Measurements from ENCODE around the gene PSAP. TPM values are rescaled to one million over a fixed set of nuclear protein-coding genes. Genes with fewer than 3 reads are reported as not detected.
A peak's percentile ranks its signal among the peaks of the same experiment; 100 is the strongest.

The PSAP gene
- polyA plus RNA-seq, 3 donors, result 3,391 to 8,673 (median 7,346) TPM

- no peak for DNase-seq
- Histone ChIP-seq H3K27me3 (ENCODE audit: control insufficient read depth in 2 of 2, insufficient read depth in 2 of 2, low read length in 2 of 2) (no peaks in the 10 kb centered on the region), H3K36me3 (replicated peaks in 1 of 2; ENCODE audit: control insufficient read depth in 1 of 2, insufficient read depth in 2 of 2, low read length in 2 of 2) (peaks cover 79 to 90% of the 10 kb centered on the region in 2 donors), H3K9ac (ENCODE audit: insufficient read depth, low read length, poor library complexity, severe bottlenecking) (no peak overlapping the region), H3K79me2 (ENCODE audit: insufficient read depth, low read length) (peaks cover 55% of the 10 kb centered on the region), H3K4me1 (ENCODE audit: control insufficient read depth in 1 of 2, insufficient read depth in 2 of 2, low read length in 2 of 2) (peaks cover 84 to 99% of the 10 kb centered on the region in 2 donors), H4K20me1 (ENCODE audit: insufficient read depth, low read length) (peaks cover 98% of the 10 kb centered on the region), H3K27ac (ENCODE audit: low read depth in 1 of 2, low read length in 2 of 2) (peak overlapping the region; percentile 89 to 95), H2AFZ (ENCODE audit: insufficient read depth, low read depth, low read length, poor library complexity, severe bottlenecking) (no peak overlapping the region), H3K4me3 (replicated peaks in 1 of 3; ENCODE audit: low read depth in 2 of 3, low read length in 3 of 3) (no peak overlapping the region), H3K9me3 (replicated peaks in 1 of 2; ENCODE audit: control insufficient read depth in 1 of 2, insufficient read depth in 1 of 2, low read length in 2 of 2) (no peaks in the 10 kb centered on the region), H3K4me2 (replicated peaks; ENCODE audit: extremely low read depth, low read length, poor library complexity, severe bottlenecking) (no peak overlapping the region)
- Mint-ChIP-seq H3K9me3 (no peaks in the 10 kb centered on the region), H3K27me3 (ENCODE audit: low read depth in 3 of 3) (peaks cover 0 to 2% (median 0%) of the 10 kb centered on the region in 3 donors), H3K36me3 (peaks cover 80 to 88% of the 10 kb centered on the region in 2 donors), H3K27ac (peak overlapping the region; percentile 70 to 98 (median 91)), H3K4me1 (peaks cover 84% of the 10 kb centered on the region), H3K4me3 (no peak overlapping the region)
- 100% methylated on average over 1 of the region's 15 CpGs for WGBS (ENCODE audit: insufficient coverage)
- TF ChIP-seq CTCF (IDR thresholded peaks at IDR 0.05), result no peak
- intact Hi-C loops (cut with micrococcal nuclease), result loop anchor here in 1 of 2 donors (10.0 kb wide), 1 partner anchor 501 kb away; the partner anchor contains the start of gene SLC29A3
Observed at GRCh38 chr10:71815515-71816130, 35.4 kb downstream of the PSAP start.

- Mint-ChIP-seq H3K4me3 (no peak overlapping the region), H3K27me3 (ENCODE audit: low read depth in 3 of 3) (peaks cover 0 to 2% (median 0%) of the 10 kb centered on the region in 3 donors), H3K4me1 (peaks cover 77% of the 10 kb centered on the region), H3K27ac (peak overlapping the region; percentile 14 to 98 (median 71)), H3K9me3 (no peaks in the 10 kb centered on the region), H3K36me3 (peaks cover 79 to 88% of the 10 kb centered on the region in 2 donors)
- no peaks in the 10 kb centered on the region for H3K27me3 ChIP-seq (ENCODE audit: control insufficient read depth in 2 of 2, insufficient read depth in 2 of 2, low read length in 2 of 2)
- WGBS (ENCODE audit: insufficient coverage), result 94% methylated on average over 20 of the region's 26 CpGs
- H4K20me1 ChIP-seq (ENCODE audit: insufficient read depth, low read length), result peaks cover 97% of the 10 kb centered on the region
- H2AFZ ChIP-seq (ENCODE audit: insufficient read depth, low read depth, low read length, poor library complexity, severe bottlenecking), result no peak overlapping the region
- peaks cover 78 to 98% of the 10 kb centered on the region in 2 donors for H3K4me1 ChIP-seq (ENCODE audit: control insufficient read depth in 1 of 2, insufficient read depth in 2 of 2, low read length in 2 of 2)
- no peak overlapping the region for H3K9ac ChIP-seq (ENCODE audit: insufficient read depth, low read length, poor library complexity, severe bottlenecking)
- peaks cover 49% of the 10 kb centered on the region for H3K79me2 ChIP-seq (ENCODE audit: insufficient read depth, low read length)
- no peak for DNase-seq
- peaks cover 76 to 90% of the 10 kb centered on the region in 2 donors for H3K36me3 ChIP-seq (replicated peaks in 1 of 2; ENCODE audit: control insufficient read depth in 1 of 2, insufficient read depth in 2 of 2, low read length in 2 of 2)
- intact Hi-C loops (cut with micrococcal nuclease), result loop anchor here (5.0 to 10.0 kb wide), 2 partner anchors 88 to 500 kb away; partner anchors contain the start of gene SLC29A3 (in 1 of the 2)
- no peak overlapping the region for H3K4me3 ChIP-seq (replicated peaks in 1 of 3; ENCODE audit: low read depth in 2 of 3, low read length in 3 of 3)
- peak overlapping the region; percentile 89 to 95 for H3K27ac ChIP-seq (ENCODE audit: low read depth in 1 of 2, low read length in 2 of 2)
- TF ChIP-seq CTCF (IDR thresholded peaks at IDR 0.05), result peak; percentile 17
- no peaks in the 10 kb centered on the region for H3K9me3 ChIP-seq (replicated peaks in 1 of 2; ENCODE audit: control insufficient read depth in 1 of 2, insufficient read depth in 1 of 2, low read length in 2 of 2)
- H3K4me2 ChIP-seq (replicated peaks; ENCODE audit: extremely low read depth, low read length, poor library complexity, severe bottlenecking), result no peak overlapping the region
Observed at GRCh38 chr10:71814922-71815411, 36.1 kb downstream of the PSAP start.
